GM21390 (cell line): ENCODE data around the gene MFNG.

Experiments
- ATAC-seq: cut with Tn5 transposase; IDR thresholded peaks from one replicate; pipeline ENCODE4 v1.9.1; 2021; ENCODE audit not compliant: unreplicated experiment

Gene MFNG

DNA sequence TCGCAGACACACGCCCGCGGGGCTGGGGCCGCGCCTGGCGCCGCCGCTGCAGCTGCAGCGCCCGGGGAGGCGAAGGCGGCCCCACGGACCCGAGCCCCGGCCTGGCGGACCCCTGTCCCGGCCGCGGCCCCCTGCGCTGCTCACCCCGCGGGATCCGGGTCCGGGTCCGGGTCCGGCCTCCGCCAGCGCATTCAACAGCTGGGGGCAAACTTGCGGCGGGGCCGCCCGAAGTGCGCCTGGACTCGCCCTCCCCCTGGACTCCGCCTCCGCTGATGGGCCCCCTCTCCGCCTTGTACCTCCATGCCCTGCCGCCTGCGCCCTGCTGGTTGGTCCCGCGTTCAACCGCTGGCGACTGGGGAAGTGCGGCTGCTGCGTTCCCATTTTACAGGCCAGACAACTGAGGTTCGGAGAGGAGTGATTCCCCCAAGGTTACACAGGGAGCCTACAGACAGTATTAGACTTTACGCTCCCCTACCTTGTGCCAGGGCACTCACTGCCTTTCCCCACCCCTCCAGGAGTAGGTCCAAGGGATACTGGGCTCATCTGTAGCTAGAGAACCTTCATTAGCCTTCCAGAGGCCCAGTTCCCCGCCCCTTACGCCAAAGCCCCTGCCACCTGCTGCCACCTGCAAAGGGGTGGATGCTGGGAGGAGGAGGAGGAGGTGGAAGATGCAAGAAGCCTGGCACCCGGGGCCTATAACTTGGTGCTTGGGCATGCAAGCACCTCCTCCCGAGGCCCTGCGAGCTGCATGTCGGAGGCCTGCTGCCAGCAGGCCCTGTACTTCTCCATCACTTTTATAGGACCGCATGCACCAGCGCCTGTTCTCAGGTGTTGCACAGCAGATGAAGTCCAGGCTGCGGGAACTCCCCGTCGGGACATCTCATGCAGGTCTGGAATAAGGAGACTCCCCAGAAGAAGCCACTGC is 58.2 kb downstream of the MFNG start:
- no peak for ATAC-seq

DNA sequence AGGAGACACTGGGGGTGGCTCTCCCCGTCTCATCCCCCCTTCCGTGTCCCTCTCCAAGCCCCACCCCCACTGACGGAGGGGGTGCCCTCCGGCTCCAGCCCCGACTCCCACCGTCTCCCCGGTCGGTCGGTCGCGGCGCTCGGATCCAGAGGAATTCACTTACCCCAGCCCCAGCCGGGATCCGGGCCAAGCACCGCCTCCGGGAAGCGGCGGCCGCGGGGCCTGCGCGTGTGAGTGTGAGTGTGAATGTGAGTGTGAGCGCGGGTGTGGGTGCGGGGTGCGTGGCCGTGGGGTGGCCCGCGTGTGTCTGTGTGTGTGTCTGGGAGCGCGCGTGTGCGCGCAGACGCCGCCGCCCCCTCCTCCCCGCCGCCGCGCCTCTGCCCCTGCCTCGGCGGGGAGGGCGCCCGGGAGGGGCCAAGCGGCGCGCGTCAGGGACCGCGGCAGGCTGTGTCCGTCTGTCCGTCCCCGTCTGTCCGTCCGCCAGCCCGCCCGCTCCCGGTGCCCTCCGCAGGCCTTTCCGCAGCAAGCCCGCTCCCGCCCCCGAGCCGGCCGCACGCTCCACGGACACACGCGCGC is 59.0 kb downstream of the MFNG start, which contains the start of gene ELFN2:
ELFN2 (minus strand) TSS at position 345 of the 576 bp plus-strand sequence. CDS start 51,945 bp downstream, outside the sequence.
- ATAC-seq: no peak

- no peak for ATAC-seq
These were observed 59.5 kb downstream of the MFNG start for GRCh38 chr22:37426706-37427134.

GRCh38 chr22:37425800-37426705 is 60.1 kb downstream of the MFNG start:
- no peak for ATAC-seq

GRCh38 chr22:37425369-37425768 is 60.8 kb downstream of the MFNG start:
- ATAC-seq: no peak

- ATAC-seq: no peak
These were observed 62.9 kb downstream of the MFNG start for GRCh38 chr22:37423283-37423682.

GRCh38 chr22:37421468-37421877 is 64.7 kb downstream of the MFNG start:
- ATAC-seq: no peak

- no peak for ATAC-seq
These were observed 65.3 kb downstream of the MFNG start for GRCh38 chr22:37420686-37421467.

DNA sequence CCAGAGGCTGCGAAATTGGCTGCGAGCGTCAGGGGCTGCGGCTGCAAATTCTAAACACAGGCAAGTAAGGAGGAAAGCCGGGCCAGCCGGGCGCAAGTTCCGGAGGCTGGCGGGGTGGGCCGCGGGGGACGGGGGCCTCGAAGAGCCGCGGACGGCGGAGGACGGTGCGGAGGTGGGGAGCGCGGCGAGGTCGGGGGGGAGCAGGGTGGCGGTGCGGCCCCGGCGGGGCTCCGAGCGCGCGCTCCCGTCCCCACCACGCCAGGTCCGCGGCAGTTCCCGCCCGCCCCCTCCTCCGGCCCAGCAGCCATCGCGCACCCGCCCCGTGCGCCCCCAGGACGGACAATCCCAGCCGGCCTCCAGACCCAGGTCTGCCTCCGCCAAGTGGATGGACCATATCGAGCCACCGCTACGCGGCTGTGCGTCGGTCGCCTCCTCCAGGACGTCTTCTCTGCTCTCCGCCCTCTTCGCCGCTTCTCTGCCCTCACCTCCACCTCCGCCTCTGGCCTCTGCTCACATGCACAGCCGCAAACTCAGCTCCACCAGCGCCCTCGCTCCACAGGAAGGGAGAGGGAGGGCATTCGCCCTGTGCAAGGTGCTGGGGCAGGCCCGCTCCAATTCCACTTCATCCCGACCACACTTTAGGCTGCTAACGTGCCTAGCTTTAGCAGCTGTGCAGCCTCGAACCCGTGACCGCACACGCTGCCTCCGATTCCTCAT is 66.1 kb downstream of the MFNG start:
- ATAC-seq: no peak

- no peak for ATAC-seq
These were observed 66.7 kb downstream of the MFNG start for GRCh38 chr22:37419370-37419968.
